Sigmoid colon (tissue), 3 donors: ENCODE results near the gene AP5Z1.

Source experiments
- POLR2A ChIP-seq, 2 donors: fragments of 450-650 bp; IDR thresholded peaks; one replicate each; pipeline ENCODE4 v1.6.1; 2016; ENCODE audit warnings: antibody characterized with exemption in 2 of 2, mild to moderate bottlenecking in 2 of 2, moderate library complexity in 2 of 2
- TF ChIP-seq, protein P1 (sequence below), 4 experiments: fragments of 450-650 bp in 3 of 4; fragments of 200-600 bp in 1 of 4; IDR thresholded peaks; one replicate each; pipeline ENCODE4 v1.5.1; 2016 to 2019; ENCODE audit warnings: antibody characterized with exemption in 4 of 4, mild to moderate bottlenecking in 3 of 4, moderate library complexity in 2 of 4

DNA sequence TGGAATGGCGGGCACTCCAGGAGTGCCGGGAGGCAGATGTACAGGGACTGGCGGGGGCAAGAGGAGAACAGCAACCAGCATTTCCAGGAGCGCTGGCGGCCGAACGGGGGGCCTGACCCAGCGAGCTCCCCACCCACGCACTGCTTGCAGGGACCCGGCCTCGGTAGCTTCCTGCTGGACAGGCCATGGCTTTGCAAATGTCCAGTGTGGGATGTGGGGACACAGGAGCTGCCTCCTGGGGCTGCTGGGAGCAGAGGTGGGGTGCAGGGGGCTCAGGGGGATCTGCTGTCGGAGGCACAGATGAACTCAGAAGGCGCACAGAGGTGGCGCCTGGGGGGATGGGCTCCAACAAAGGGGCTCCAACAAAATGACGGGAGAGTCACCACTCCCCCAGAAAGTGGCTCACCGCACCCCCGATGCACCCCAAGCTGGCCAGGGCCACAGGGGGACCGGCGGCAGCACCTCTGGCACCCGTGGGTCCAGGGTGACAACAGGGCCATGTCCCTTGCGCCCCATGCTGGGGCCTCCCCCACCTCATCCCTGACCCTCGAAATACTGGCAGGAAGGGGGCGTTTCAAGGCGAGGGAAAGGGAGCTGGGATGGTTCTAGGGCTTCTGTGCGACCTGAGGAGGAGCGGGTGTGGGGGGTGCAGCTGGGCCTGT lies 41.1 kb downstream of the AP5Z1 start:
- TF ChIP-seq, protein P1, sequence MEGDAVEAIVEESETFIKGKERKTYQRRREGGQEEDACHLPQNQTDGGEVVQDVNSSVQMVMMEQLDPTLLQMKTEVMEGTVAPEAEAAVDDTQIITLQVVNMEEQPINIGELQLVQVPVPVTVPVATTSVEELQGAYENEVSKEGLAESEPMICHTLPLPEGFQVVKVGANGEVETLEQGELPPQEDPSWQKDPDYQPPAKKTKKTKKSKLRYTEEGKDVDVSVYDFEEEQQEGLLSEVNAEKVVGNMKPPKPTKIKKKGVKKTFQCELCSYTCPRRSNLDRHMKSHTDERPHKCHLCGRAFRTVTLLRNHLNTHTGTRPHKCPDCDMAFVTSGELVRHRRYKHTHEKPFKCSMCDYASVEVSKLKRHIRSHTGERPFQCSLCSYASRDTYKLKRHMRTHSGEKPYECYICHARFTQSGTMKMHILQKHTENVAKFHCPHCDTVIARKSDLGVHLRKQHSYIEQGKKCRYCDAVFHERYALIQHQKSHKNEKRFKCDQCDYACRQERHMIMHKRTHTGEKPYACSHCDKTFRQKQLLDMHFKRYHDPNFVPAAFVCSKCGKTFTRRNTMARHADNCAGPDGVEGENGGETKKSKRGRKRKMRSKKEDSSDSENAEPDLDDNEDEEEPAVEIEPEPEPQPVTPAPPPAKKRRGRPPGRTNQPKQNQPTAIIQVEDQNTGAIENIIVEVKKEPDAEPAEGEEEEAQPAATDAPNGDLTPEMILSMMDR (IDR thresholded peaks at IDR 0.05): no peak
- TF ChIP-seq POLR2A (IDR thresholded peaks at IDR 0.05): no peak
